GM18498 (cell line): Measurements from ENCODE around the gene ST3GAL3.

Experiments
- ATAC-seq: cut with Tn5 transposase; IDR thresholded peaks from one replicate; pipeline ENCODE4 v1.9.1; 2021; ENCODE audit warnings: mild to moderate bottlenecking, moderate library complexity; ENCODE audit not compliant: unreplicated experiment

The ST3GAL3 gene

DNA sequence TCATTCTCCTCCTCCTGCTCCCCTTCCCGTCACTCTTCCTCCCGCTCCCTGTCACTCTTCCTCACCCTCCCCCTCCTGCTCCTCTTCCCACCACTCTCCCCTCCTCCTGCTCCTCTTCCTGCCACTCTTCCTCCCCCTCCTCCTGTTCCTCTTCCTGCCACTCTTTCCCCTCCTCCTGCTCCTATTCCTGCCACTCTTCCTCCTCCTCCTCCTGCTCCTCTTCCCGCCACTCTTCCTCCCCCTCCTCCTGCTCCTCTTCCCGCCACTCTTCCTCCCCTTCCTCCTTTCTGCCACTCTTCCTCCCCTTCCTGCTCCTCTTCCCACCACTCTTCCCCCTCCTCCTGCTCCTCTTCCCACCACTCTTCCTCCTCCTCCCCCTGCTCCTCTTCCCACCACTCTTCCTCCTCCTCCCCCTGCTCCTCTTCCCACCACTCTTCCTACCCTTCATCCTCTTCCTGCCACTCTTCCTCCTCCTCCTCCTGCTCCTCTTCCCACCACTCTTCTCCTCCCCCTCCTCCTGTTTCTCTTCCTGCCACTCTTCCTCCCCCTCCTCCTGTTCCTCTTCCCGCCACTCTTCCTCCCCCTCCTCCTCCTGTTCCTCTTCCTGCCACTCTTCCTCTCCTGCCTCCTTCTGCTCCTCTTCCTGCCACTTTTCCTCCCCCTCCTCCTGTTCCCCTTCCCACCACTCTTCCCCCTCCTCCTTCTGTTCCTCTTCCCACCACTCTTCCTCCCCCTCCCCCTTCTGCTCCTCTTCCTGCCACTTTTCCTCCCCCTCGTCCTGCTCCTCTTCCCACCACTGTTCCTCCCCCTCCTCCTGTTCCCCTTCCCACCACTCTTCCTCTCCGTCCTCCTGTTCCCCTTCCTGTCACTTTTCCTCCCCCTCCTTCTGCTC, 197.6 kb downstream of the ST3GAL3 start:
- ATAC-seq, result no peak

DNA sequence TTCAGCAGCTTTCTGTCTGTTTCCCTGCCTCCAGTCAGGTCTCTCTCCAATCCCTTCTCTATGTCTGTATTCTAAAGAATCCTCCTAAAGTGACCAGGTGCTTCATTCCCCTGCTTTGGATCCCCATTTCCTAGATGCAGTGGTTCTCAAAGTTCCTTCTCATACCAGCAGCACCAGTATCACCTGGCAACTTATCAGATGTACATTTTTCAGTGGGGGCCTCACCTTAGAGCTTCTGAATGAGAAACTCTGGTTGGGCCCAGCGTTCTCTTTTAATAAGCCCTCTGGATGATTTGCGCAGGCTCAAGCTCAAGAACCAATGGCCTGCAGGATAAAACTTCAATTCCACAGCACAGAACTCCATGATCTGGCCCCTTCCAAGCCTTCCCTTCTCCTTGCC, 200.9 kb downstream of the ST3GAL3 start:
- no peak for ATAC-seq

GRCh38 chr1:43908858-43909257, 201.5 kb downstream of the ST3GAL3 start:
- ATAC-seq, result no peak

DNA sequence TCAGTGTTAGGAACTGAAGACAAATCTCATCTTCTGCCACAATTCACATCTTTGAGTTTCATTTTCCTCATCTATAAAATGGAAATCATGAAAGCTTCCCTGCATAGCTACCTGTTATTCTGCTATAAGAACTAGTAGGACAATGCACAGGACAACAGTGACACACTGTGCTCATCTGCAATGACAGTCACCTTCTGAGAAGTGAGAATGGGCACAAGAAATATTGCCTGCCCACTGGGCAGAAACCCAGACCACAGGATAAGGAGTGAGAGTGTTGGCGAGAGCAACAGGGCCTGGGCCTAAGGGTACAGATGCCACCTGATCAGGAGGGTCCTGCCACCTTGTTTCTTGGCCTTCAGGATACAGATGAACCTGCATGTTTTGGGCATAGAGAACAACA, 203.0 kb downstream of the ST3GAL3 start:
- ATAC-seq, result no peak

- no peak for ATAC-seq
These were observed 205.3 kb downstream of the ST3GAL3 start for GRCh38 chr1:43912607-43913006.

GRCh38 chr1:43913051-43913501, 205.7 kb downstream of the ST3GAL3 start:
- ATAC-seq, result no peak

DNA sequence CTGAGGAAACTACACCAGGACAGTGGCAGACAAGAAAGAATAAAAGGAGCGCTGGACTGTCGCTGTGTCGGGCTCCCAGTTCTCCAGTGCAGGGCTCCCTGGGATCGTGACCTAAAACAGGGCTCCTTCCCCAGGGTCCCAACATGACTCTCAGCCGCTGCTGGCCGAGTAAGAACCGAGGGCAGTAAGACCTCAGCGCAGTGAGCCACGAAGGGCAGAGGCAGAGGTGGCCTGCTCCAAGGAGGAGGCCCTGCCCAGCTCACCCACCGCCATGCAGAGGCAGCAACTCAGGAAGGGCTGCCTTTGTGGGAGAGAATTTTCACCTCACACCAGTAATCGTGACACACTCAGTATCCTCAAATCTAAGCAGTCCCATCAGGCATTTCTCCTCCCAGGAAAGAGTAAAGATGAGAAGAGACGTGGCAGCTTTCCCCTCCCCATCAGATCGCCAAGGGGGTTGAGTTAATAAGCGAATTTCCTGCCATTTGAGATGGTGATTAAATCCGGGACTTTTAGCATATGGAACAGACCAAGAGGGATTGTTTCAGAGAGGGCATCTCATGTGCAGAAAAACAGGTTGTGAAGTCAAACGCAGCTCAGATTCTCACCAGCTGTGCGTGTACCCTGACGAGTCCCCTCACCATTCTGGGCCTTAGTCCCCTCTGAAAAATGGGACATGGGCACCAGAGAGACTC, 206.5 kb downstream of the ST3GAL3 start:
- no peak for ATAC-seq

DNA sequence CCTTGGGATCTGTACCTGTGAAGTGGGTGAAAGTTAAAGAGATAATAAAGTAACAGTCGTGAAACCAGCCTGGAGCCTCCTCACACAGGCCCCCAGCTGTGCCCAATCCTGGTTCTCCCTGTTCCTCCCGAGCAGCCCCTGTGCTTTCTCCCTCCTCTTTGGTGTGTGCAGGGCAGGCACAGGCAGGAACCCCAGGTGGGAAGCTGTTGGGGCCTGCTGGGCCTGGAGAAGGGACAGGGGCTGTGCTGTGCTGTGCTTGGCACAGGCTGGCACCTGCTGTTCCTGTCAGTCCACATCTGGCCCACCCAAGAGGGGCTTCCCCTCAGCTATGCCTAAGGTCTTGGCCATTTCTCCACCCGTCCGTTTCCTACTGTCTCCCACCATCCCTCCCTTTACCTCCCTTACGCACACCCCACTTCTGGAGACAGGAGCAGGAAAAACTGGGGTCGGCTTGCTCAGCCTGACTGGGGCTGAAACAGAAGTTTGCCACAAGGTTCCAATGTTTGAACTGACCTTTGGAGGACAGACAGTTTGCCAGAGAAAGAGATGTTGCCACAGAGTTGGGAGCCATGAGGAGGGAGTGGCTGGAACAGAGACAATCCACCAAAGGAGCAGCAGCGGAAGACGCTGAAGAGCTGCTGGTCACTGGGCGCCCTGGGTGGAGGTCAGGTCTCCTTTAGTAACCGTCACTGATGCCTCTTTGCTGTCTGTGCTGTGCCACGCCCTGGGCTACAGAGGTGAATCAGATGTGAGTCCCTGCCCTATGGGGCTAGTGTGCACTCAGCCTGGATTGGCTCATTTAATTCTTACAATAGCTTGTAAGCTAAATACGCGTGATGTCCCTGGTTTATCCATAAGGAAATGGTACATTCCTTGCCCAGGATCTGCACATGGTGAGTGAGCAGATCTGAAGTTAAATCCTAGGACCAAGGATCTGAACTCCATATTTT, 207.5 kb downstream of the ST3GAL3 start:
- ATAC-seq, result no peak

GRCh38 chr1:43919906-43920305, 212.6 kb downstream of the ST3GAL3 start:
- ATAC-seq, result no peak

GRCh38 chr1:43921022-43921421, 213.7 kb downstream of the ST3GAL3 start:
- ATAC-seq, result no peak

DNA sequence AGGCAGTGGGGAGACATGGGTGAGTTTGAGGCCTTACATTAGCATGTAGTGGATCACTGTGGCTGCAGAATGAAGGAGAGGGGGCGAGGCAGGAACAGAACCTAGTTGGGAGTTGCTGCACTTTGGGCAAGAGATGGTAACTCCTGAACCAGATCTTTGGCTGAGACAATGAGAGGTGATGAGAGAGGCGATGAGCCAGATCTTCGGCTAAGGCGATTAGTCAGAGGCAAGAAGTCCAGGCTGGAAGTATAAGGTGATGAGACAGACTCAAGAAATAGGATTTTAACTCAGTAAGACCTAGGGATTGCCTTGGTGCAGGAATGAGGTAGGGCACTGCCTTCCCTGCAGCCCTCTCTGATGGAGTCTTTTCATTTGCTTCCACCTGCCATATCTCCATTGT, 217.2 kb downstream of the ST3GAL3 start:
- no peak for ATAC-seq

GRCh38 chr1:43925846-43926245, 218.5 kb downstream of the ST3GAL3 start:
- no peak for ATAC-seq

- ATAC-seq, result no peak
These were observed 223.0 kb downstream of the ST3GAL3 start for GRCh38 chr1:43930168-43930948.

DNA sequence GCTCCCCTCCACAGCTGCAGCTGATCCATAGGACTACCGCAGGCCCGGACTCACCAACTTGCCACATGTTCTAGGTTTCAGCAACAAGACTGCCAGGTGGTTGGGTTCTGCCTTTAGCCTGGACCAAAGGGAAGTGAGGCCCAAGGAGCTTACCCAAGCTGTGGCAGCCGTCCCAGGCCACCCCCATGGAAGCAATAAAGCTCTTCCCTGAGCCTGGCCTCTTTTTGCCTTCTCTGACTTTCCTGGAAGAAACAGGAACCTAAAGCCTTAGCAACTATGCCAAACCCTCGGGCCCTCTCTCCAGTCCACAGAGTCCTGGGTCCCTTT, 223.6 kb downstream of the ST3GAL3 start:
- no peak for ATAC-seq

GRCh38 chr1:43931711-43932660, 224.7 kb downstream of the ST3GAL3 start:
- no peak for ATAC-seq

DNA sequence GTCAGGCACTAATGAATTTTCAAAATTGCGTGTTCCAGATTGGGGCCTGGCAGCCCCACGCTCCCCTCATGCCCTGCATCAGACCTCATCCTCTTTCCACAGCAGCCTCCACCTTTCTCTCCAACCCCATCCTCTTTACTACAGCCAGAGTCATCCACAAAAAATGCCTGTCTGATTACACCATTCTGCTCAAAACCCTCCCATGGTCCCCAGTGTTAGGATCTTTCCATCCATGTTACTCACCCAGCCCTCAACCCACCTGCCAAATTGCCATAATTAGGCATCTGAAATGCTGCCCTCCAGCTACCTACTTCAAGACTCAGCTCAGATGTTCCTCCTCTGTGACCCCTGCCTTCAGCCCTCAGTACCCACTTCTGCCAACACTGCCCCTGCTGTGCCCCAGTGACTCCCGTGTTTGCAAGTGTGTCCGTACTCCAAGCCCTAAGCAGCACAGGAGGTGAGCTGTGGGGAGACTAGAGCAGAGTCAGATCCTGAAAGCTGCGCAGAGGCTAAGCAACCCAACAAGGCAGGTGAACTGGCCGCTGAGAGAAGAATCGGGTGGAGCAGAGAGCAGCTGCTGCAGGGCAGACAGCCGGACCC, 225.6 kb downstream of the ST3GAL3 start:
- ATAC-seq, result no peak

DNA sequence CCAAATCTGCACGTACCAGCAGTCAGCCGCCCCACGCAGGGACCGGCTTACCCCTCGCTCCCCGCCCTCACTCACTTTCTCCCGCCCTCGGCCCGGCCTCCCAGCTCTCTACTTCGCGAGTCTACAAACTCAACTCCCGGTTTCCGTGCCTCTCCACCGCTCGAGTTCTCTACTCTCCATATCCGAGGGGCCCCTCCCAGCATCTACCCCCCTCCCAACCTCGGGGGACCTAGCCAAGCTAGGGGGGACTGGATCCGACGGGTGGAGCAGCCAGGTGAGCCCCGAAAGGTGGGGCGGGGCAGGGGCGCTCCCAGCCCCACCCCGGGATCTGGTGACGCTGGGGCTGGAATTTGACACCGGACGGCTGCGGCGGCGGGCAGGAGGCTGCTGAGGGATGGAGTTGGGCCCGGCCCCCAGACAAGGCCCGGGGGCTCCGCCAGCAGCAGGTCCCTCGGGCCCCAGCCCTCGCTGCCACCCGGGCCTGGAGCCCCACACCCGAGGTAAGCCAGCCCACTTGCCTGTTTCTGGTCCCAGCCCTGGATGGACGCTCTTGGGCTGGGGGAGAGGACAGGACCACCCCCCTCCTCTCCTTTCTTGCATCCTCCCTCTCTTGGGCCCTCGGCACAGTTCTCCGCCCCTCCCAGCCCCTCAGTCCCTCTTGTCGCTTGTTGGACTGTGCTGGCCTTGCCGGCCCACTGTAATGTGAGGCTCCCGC, 226.2 kb downstream of the ST3GAL3 start, which contains the start of gene ARTN:
TSS of gene ARTN (plus strand) at position 416 of the 715 bp plus-strand sequence. CDS start 1,856 bp downstream, outside the sequence.
- no peak for ATAC-seq
